Panc1 (cell line): ENCODE data around the gene CDC45. TPM values are rescaled to one million over a fixed set of nuclear protein-coding genes. Genes with fewer than 3 reads are reported as not detected.

ENCODE experiments used
- ATAC-seq: fragments of 200-7000 bp; cut with Tn5 transposase; 2 replicates; pipeline ENCODE4 v1.9.1; 2020; ENCODE audit warnings: mild to moderate bottlenecking, moderate library complexity
- BruUV-seq: library from RNA; stranded (reverse); fragments of 400-500 nt; replicated peaks from 2 replicates; lab custom pipeline; 2021; lab: Mats Ljungman, UMichigan
- CTCF ChIA-PET: fragments of 300-600 bp; sonication (Branson Sonifier 250); formaldehyde crosslinking; loops from one replicate; lab custom pipeline; 2022; ENCODE audit warnings: antibody characterized with exemption; lab: Charles Lee
- POLR2A ChIA-PET: fragments of 300-600 bp; sonication (Branson Sonifier 250); formaldehyde crosslinking; loops from one replicate; lab custom pipeline; 2022; ENCODE audit warnings: antibody characterized with exemption; lab: Charles Lee
- DNase-seq: peaks from one replicate; pipeline ENCODE4 v3.0.0-alpha.2; 2010; ENCODE audit warnings: low read depth, low spot score
- H3K27ac ChIP-seq: 2 replicates; pipeline ENCODE4 v1.5.1; 2011; ENCODE audit warnings: mild to moderate bottlenecking, low read length, inconsistent platforms
- H3K27me3 ChIP-seq: fragments of 200-500 bp; sonication (Bioruptor generic); 2 replicates; pipeline ENCODE4 v1.6.0; 2014; ENCODE audit warnings: low read length, inconsistent platforms; ENCODE audit not compliant: control insufficient read depth, insufficient read depth
- H3K36me3 ChIP-seq: fragments of 200-500 bp; sonication (Bioruptor generic); 2 replicates; pipeline ENCODE4 v1.5.1; 2014; ENCODE audit warnings: inconsistent platforms, mild to moderate bottlenecking, low read length, moderate library complexity; ENCODE audit not compliant: control insufficient read depth, insufficient read depth
- H3K4me1 ChIP-seq: 2 replicates; pipeline ENCODE4 v1.5.1; 2011; ENCODE audit warnings: inconsistent platforms, mild to moderate bottlenecking, low read length, moderate library complexity; ENCODE audit not compliant: control insufficient read depth, insufficient read depth
- H3K4me3 ChIP-seq, 2 experiments: 2 replicates each; pipeline ENCODE4 v1.5.1; 2011 to 2012; ENCODE audit warnings: low read depth in 2 of 2, low read length in 2 of 2, mild to moderate bottlenecking in 2 of 2, inconsistent platforms in 1 of 2, moderate library complexity in 1 of 2
- H3K9me3 ChIP-seq: fragments of 200-500 bp; sonication (Bioruptor generic); 2 replicates; pipeline ENCODE4 v1.5.1; 2014; ENCODE audit warnings: low read depth, mild to moderate bottlenecking, inconsistent platforms, low read length, moderate library complexity; ENCODE audit not compliant: control insufficient read depth, insufficient read depth
- POLR2AphosphoS5 ChIP-seq: IDR thresholded peaks from 2 replicates; pipeline ENCODE4 v1.6.1; 2012; ENCODE audit warnings: mild to moderate bottlenecking, low read depth, low read length, moderate library complexity
- REST ChIP-seq, 2 experiments: IDR thresholded peaks; 2 replicates each; pipeline ENCODE4 v1.6.1; 2011 to 2012; ENCODE audit warnings: low read depth in 2 of 2, control low read depth in 1 of 2, low read length in 1 of 2, mild to moderate bottlenecking in 1 of 2, moderate library complexity in 1 of 2; ENCODE audit not compliant: insufficient read depth in 1 of 2
- SIN3A ChIP-seq: IDR thresholded peaks from 2 replicates; pipeline ENCODE4 v1.6.1; 2012; ENCODE audit warnings: low read depth, mild to moderate bottlenecking, low read length, moderate library complexity, borderline replicate concordance; ENCODE audit not compliant: insufficient read depth
- TCF7L2 ChIP-seq: IDR thresholded peaks from 2 replicates; pipeline ENCODE4 v1.6.1; 2011; ENCODE audit warnings: mild to moderate bottlenecking, low read depth, low read length, inconsistent platforms
- in situ Hi-C: cut with HindIII; loops from 2 replicates; pipeline ENCODE4 v1.10.0; 2016; ENCODE audit warnings: low sequenced_read_pairs, low pct_unique_long_range_greater_than_20kb
- intact Hi-C: fragments of 100-400 bp; cut with micrococcal nuclease; formaldehyde crosslinking; loops from one replicate; pipeline ENCODE4 v1.10.0; 2022; ENCODE audit not compliant: unreplicated experiment
- total RNA-seq: library from RNA; stranded (reverse); gene quantifications from one replicate; pipeline ENCODE4 v1.2.1, GENCODE V29; 2021; ENCODE audit not compliant: unreplicated experiment
- TF ChIP-seq, protein P1 (sequence below): fragments of 450-650 bp; IDR thresholded peaks from 2 replicates; pipeline ENCODE4 v1.5.1; 2017; ENCODE audit warnings: mild to moderate bottlenecking

CDC45 gene
- total RNA-seq, 1 experiment from 2014 or later: 26.1 TPM

- Histone ChIP-seq H3K27me3 (no peaks in the 10 kb centered on the region), H3K27ac (no peak overlapping the region), H3K9me3 (no peaks in the 10 kb centered on the region), H3K36me3 (peaks cover 3% of the 10 kb centered on the region; the same call in 1 of the 2 replicates), H3K4me1 (no peaks in the 10 kb centered on the region), H3K4me3 (no peak overlapping the region)
- intact Hi-C loops: no loop called here
- no TSS peak for BruUV-seq
- TF ChIP-seq REST (IDR thresholded peaks at IDR 0.05; ENCODE audit: insufficient read depth in 1 of 2, low read depth in 2 of 2, low read length in 1 of 2) (no peak), POLR2AphosphoS5 (no peak), TCF7L2 (no peak), SIN3A (no peak)
- TF ChIP-seq, protein P1, sequence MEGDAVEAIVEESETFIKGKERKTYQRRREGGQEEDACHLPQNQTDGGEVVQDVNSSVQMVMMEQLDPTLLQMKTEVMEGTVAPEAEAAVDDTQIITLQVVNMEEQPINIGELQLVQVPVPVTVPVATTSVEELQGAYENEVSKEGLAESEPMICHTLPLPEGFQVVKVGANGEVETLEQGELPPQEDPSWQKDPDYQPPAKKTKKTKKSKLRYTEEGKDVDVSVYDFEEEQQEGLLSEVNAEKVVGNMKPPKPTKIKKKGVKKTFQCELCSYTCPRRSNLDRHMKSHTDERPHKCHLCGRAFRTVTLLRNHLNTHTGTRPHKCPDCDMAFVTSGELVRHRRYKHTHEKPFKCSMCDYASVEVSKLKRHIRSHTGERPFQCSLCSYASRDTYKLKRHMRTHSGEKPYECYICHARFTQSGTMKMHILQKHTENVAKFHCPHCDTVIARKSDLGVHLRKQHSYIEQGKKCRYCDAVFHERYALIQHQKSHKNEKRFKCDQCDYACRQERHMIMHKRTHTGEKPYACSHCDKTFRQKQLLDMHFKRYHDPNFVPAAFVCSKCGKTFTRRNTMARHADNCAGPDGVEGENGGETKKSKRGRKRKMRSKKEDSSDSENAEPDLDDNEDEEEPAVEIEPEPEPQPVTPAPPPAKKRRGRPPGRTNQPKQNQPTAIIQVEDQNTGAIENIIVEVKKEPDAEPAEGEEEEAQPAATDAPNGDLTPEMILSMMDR: no peak
- DNase-seq (no peak), ATAC-seq (no peak)
- ChIA-PET POLR2A (no interaction called here), CTCF (no interaction called here)
- in situ Hi-C loops: no loop called here
Measured at GRCh38 chr22:19455033-19455432, 24.7 kb upstream of the CDC45 start.

GRCh38 chr22:19455585-19456370, 23.9 kb upstream of the CDC45 start:
- no peak for TF ChIP-seq SIN3A
- TF ChIP-seq POLR2AphosphoS5: no peak
- TF ChIP-seq TCF7L2: no peak
- Histone ChIP-seq H3K27ac (no peak overlapping the region), H3K9me3 (no peaks in the 10 kb centered on the region), H3K27me3 (no peaks in the 10 kb centered on the region), H3K36me3 (peaks cover 3% of the 10 kb centered on the region; the same call in 1 of the 2 replicates), H3K4me1 (no peaks in the 10 kb centered on the region), H3K4me3 (no peak overlapping the region)
- in situ Hi-C loops (no loop called here), intact Hi-C loops (no loop called here)
- CTCF ChIA-PET: interaction anchor here (0.6 kb wide), 1 partner anchor 129 kb away, joined by 6 read pairs; no protein-coding TSS in a partner anchor
- no TSS peak for BruUV-seq
- ATAC-seq (no peak), DNase-seq (no peak)
- POLR2A ChIA-PET: no interaction called here

DNA sequence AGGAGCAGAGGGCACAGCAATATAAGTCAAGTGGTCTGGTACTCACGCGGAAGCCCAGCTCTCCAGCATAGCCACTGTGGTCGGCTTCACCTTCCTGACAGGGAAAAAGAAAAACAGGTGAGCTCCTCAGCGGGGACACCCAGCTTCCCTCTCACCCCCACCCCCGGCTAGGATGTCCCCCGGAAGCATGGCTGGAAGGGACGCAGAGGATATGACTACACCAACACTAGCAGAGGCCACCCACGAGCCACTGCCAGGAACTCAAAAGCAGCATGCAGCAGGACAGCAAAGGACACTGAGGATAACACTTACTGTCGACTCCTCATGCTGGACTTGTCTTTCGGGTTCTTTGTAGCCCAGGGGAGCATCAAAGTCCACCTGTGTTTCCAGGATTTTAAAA, 23.2 kb upstream of the CDC45 start:
- Histone ChIP-seq H3K9me3 (no peaks in the 10 kb centered on the region), H3K4me1 (no peaks in the 10 kb centered on the region), H3K27me3 (no peaks in the 10 kb centered on the region), H3K36me3 (peaks cover 4% of the 10 kb centered on the region; the same call in 1 of the 2 replicates), H3K27ac (no peak overlapping the region), H3K4me3 (no peak overlapping the region)
- TF ChIP-seq TCF7L2 (no peak), POLR2AphosphoS5 (no peak), SIN3A (no peak), REST (IDR thresholded peaks at IDR 0.05; ENCODE audit: insufficient read depth in 1 of 2, low read depth in 2 of 2, low read length in 1 of 2) (no peak)
- TF ChIP-seq, protein P1: no peak
- BruUV-seq: no TSS peak
- POLR2A ChIA-PET: no interaction called here
- ATAC-seq (no peak), DNase-seq (no peak)
- in situ Hi-C loops: no loop called here
- intact Hi-C loops: no loop called here
- CTCF ChIA-PET: no interaction called here
